ENCODE measurements around the gene ZNF311. TPM values are rescaled to one million over a fixed set of nuclear protein-coding genes. Genes with fewer than 3 reads are reported as not detected.

ZNF311 gene
- total and polyA plus RNA-seq, 2 of the 13 experiments (the other 11 are each of a cell fraction or from before 2014, with no cell fraction given) = not detected

DNA sequence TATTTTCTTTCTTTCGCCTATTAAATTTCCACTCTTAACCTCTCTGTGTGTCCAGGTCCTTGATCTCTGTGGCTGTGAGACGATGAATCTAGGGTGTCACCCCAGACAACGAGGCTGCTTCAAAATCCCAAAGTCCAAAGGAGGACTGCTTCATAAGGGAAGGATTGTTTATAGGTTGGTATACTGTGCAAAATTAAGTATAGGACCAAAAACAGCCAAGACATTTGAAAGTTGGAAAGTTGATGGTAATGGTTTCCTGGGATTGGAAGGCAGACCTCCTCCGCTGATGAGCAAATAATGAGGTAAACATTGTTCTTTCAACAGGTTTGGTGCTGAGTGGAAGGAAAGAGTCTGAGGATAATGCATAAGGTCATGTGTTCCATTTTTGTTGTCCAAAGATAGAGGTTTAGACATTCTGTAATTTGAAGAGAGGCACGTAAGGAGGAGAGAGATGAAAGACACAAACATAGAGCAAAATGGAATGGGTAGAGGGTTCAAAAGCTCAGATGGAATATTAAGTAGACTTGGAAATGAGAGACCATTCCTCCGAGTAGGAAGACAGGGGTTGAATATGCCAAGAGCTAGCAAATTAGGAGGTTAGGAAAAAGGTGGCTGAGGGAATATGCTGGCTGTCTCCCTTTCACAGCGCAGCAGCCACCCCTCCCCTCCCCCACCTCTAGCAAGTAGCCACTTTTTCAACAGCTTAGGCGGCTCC lies 24.8 kb downstream of the ZNF311 start (continued):
- TF ChIP-seq SOX6 (IDR thresholded peaks at IDR 0.05) = no peak
- TF ChIP-seq SOX6 (CRISPR knock-in tag; IDR thresholded peaks at IDR 0.05) = no peak
- no peak for TF ChIP-seq THAP11 (CRISPR knock-in tag; IDR thresholded peaks at IDR 0.05)
- 0 out of 2 replicates have a peak, but pooled peaks have one; percentile 38 for TF ChIP-seq ZNF441 (CRISPR knock-in tag; IDR thresholded peaks at IDR 0.05; ENCODE audit: borderline replicate concordance)
- no peak for TF ChIP-seq REPIN1 (CRISPR knock-in tag; IDR thresholded peaks at IDR 0.05; ENCODE audit: borderline replicate concordance, low read depth)
- TF ChIP-seq JARID2 (CRISPR knock-in tag; IDR thresholded peaks at IDR 0.05; ENCODE audit: insufficient replicate concordance) = no peak
- TF ChIP-seq ZNF713 (CRISPR knock-in tag; IDR thresholded peaks at IDR 0.05) = peak; percentile 94; the same call in 1 of the 2 replicates
- no peak for TF ChIP-seq ZNF720 (CRISPR knock-in tag; IDR thresholded peaks at IDR 0.05)
- TF ChIP-seq, protein P1, sequence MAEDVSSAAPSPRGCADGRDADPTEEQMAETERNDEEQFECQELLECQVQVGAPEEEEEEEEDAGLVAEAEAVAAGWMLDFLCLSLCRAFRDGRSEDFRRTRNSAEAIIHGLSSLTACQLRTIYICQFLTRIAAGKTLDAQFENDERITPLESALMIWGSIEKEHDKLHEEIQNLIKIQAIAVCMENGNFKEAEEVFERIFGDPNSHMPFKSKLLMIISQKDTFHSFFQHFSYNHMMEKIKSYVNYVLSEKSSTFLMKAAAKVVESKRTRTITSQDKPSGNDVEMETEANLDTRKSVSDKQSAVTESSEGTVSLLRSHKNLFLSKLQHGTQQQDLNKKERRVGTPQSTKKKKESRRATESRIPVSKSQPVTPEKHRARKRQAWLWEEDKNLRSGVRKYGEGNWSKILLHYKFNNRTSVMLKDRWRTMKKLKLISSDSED (CRISPR knock-in tag; IDR thresholded peaks at IDR 0.05) = no peak
- no peak for TF ChIP-seq RBAK (CRISPR knock-in tag; IDR thresholded peaks at IDR 0.05)
- no peak for TF ChIP-seq ZNF766 (CRISPR knock-in tag; IDR thresholded peaks at IDR 0.05; ENCODE audit: borderline replicate concordance)
- TF ChIP-seq TOPORS (CRISPR knock-in tag; IDR thresholded peaks at IDR 0.05) = no peak
- TF ChIP-seq RFXAP (CRISPR knock-in tag; IDR thresholded peaks at IDR 0.05; ENCODE audit: borderline replicate concordance) = no peak
- no peak for TF ChIP-seq ZNF550 (CRISPR knock-in tag; IDR thresholded peaks at IDR 0.05; ENCODE audit: borderline replicate concordance)
- TF ChIP-seq ZNF546 (CRISPR knock-in tag; conservative IDR thresholded peaks at IDR 0.05) = no peak
- TF ChIP-seq ZNF326 (CRISPR knock-in tag; IDR thresholded peaks at IDR 0.05; ENCODE audit: borderline replicate concordance) = no peak
- TF ChIP-seq, protein P2, sequence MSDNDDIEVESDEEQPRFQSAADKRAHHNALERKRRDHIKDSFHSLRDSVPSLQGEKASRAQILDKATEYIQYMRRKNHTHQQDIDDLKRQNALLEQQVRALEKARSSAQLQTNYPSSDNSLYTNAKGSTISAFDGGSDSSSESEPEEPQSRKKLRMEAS (IDR thresholded peaks at IDR 0.05) = no peak
- no peak for TF ChIP-seq ZNF3 (CRISPR knock-in tag; IDR thresholded peaks at IDR 0.05)
- no peak for TF ChIP-seq HNRNPUL1 (IDR thresholded peaks at IDR 0.05; ENCODE audit: low read depth, low read length)
- no peak for TF ChIP-seq ELF3 (CRISPR knock-in tag; IDR thresholded peaks at IDR 0.05)
- no peak for TF ChIP-seq ZNF775 (CRISPR knock-in tag; IDR thresholded peaks at IDR 0.05; ENCODE audit: borderline replicate concordance)
- TF ChIP-seq MYC (CRISPR knock-in tag; IDR thresholded peaks at IDR 0.05; ENCODE audit: borderline replicate concordance) = no peak
- no peak for TF ChIP-seq HNRNPL (IDR thresholded peaks at IDR 0.05; ENCODE audit: low read depth, low read length)
- no peak for TF ChIP-seq FOXA3 (CRISPR knock-in tag; IDR thresholded peaks at IDR 0.05)
- TF ChIP-seq, protein P3, sequence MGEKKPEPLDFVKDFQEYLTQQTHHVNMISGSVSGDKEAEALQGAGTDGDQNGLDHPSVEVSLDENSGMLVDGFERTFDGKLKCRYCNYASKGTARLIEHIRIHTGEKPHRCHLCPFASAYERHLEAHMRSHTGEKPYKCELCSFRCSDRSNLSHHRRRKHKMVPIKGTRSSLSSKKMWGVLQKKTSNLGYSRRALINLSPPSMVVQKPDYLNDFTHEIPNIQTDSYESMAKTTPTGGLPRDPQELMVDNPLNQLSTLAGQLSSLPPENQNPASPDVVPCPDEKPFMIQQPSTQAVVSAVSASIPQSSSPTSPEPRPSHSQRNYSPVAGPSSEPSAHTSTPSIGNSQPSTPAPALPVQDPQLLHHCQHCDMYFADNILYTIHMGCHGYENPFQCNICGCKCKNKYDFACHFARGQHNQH (CRISPR knock-in tag; IDR thresholded peaks at IDR 0.05) = no peak
- TF ChIP-seq MAF1 (CRISPR knock-in tag; IDR thresholded peaks at IDR 0.05; ENCODE audit: borderline replicate concordance) = no peak
- TF ChIP-seq POLR2AphosphoS2 (IDR thresholded peaks at IDR 0.05; ENCODE audit: low read depth, low read length) = no peak
- TF ChIP-seq SP4 (CRISPR knock-in tag; IDR thresholded peaks at IDR 0.05) = 0 out of 2 replicates have a peak, but pooled peaks have one; percentile 30
- no peak for TF ChIP-seq POLR2G (IDR thresholded peaks at IDR 0.05; ENCODE audit: low read depth, low read length)
